ENCODE results near the gene RLF.

GRCh38 chr1:40258445-40258769, 97.2 kb downstream of the RLF start:
- TF ChIP-seq, protein P1, sequence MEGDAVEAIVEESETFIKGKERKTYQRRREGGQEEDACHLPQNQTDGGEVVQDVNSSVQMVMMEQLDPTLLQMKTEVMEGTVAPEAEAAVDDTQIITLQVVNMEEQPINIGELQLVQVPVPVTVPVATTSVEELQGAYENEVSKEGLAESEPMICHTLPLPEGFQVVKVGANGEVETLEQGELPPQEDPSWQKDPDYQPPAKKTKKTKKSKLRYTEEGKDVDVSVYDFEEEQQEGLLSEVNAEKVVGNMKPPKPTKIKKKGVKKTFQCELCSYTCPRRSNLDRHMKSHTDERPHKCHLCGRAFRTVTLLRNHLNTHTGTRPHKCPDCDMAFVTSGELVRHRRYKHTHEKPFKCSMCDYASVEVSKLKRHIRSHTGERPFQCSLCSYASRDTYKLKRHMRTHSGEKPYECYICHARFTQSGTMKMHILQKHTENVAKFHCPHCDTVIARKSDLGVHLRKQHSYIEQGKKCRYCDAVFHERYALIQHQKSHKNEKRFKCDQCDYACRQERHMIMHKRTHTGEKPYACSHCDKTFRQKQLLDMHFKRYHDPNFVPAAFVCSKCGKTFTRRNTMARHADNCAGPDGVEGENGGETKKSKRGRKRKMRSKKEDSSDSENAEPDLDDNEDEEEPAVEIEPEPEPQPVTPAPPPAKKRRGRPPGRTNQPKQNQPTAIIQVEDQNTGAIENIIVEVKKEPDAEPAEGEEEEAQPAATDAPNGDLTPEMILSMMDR (IDR thresholded peaks at IDR 0.05), result no peak
- no peak for TF ChIP-seq POLR2A (IDR thresholded peaks at IDR 0.05; ENCODE audit: low read depth)
- TF ChIP-seq EP300 (IDR thresholded peaks at IDR 0.05), result no peak
- TF ChIP-seq POLR2AphosphoS5 (IDR thresholded peaks at IDR 0.05), result no peak
